Right kidney (tissue), 1 donor: ENCODE results near the gene CLPSL1.

Source experiments
- DNase-seq: peaks from one replicate; pipeline ENCODE4 v3.0.0-alpha.2; 2016

CLPSL1 gene

GRCh38 chr6:35759426-35759825 is 21.4 kb upstream of the CLPSL1 start:
- DNase-seq = no peak

GRCh38 chr6:35765739-35766138 is 15.1 kb upstream of the CLPSL1 start:
- DNase-seq = no peak

GRCh38 chr6:35769211-35769610 is 11.6 kb upstream of the CLPSL1 start:
- DNase-seq = no peak

- no peak for DNase-seq
Measured at GRCh38 chr6:35771343-35771627, 9.5 kb upstream of the CLPSL1 start.

GRCh38 chr6:35774116-35774794 is 6.6 kb upstream of the CLPSL1 start:
- DNase-seq = no peak

- DNase-seq = no peak
Measured at GRCh38 chr6:35775031-35775430, 5.8 kb upstream of the CLPSL1 start.

GRCh38 chr6:35776364-35777215 is 4.2 kb upstream of the CLPSL1 start, which contains the start of gene CLPSL2:
CLPSL2 (plus strand) TSS chr6:35776598; CDS start chr6:35776619, 21 bp downstream.
- DNase-seq = peak; percentile 78

- no peak for DNase-seq
Measured at GRCh38 chr6:35777356-35778102, 3.3 kb upstream of the CLPSL1 start.

- DNase-seq = no peak
Measured at GRCh38 chr6:35778437-35778836, 2.4 kb upstream of the CLPSL1 start.

- DNase-seq = no peak
Measured at GRCh38 chr6:35781290-35781689, 471 bp downstream of the CLPSL1 start.

GRCh38 chr6:35782424-35782823 is 1.6 kb downstream of the CLPSL1 start:
- no peak for DNase-seq

GRCh38 chr6:35784200-35784599 is 3.4 kb downstream of the CLPSL1 start:
- DNase-seq = no peak

GRCh38 chr6:35786272-35786671 is 5.5 kb downstream of the CLPSL1 start:
- DNase-seq = no peak

GRCh38 chr6:35786810-35787209 is 6.0 kb downstream of the CLPSL1 start:
- DNase-seq = peak; percentile 58

GRCh38 chr6:35787266-35788218 is 6.7 kb downstream of the CLPSL1 start:
- DNase-seq = no peak

- no peak for DNase-seq
Measured at GRCh38 chr6:35788423-35788982, 7.7 kb downstream of the CLPSL1 start.

- no peak for DNase-seq
Measured at GRCh38 chr6:35790683-35791082, 9.9 kb downstream of the CLPSL1 start.

GRCh38 chr6:35794536-35795452 is 14.0 kb downstream of the CLPSL1 start:
- DNase-seq = no peak

GRCh38 chr6:35795453-35796071 is 14.7 kb downstream of the CLPSL1 start:
- no peak for DNase-seq

GRCh38 chr6:35796236-35796635 is 15.4 kb downstream of the CLPSL1 start:
- DNase-seq = no peak
